Measurements from ENCODE around the gene C4A. TPM values are rescaled to one million over a fixed set of nuclear protein-coding genes. Genes with fewer than 3 reads are reported as not detected.
A peak's percentile ranks its signal among the peaks of the same experiment; 100 is the strongest.

The C4A gene
- total and polyA plus RNA-seq, 2 of the 8 experiments (the other 6 are each of a cell fraction or from before 2014, with no cell fraction given) = 0.62 to 2.4 TPM

GRCh38 chr6:31971993-31972708 is 9.7 kb upstream of the C4A start, which contains the start of gene DXO:
DXO (minus strand) TSS chr6:31972138; CDS start chr6:31971675, 463 bp downstream.
- Histone ChIP-seq H3K4ac (replicated peaks; ENCODE audit: insufficient read length, low read depth, low read length) (peak within 1 kb of the TSS; percentile 11), H2AFZ (ENCODE audit: low read length) (peak within 1 kb of the TSS; percentile 57; the same call in 1 of the 2 replicates), H3K56ac (replicated peaks; ENCODE audit: insufficient read length, low read depth, low read length) (peak within 1 kb of the TSS; percentile 51), H3K4me2 (ENCODE audit: insufficient read depth in 1 of 2, low read depth in 2 of 2, low read length in 2 of 2) (peak within 1 kb of the TSS; percentile 91 to 100), H3K14ac (ENCODE audit: insufficient read length) (no peak within 1 kb of the TSS), H3K4me1 (replicated peaks in 1 of 4; ENCODE audit: control insufficient read depth in 3 of 4, insufficient read depth in 4 of 4, low read length in 3 of 4) (peaks cover 0 to 9% (median 5%) of the 10 kb centered on the region in 4 experiments; a peak in 5 of 7 replicates), H3K36me3 (ENCODE audit: control insufficient read depth in 2 of 4, insufficient read depth in 4 of 4, low read length in 3 of 4) (peaks cover 8 to 28% (median 20%) of the 10 kb centered on the region in 4 experiments; a peak in 7 of 8 replicates), H3K79me1 (ENCODE audit: low read depth, low read length) (peaks cover 4% of the 10 kb centered on the region; the same call in 1 of the 2 replicates), H3K23ac (ENCODE audit: insufficient read length) (no peak within 1 kb of the TSS), H4K8ac (ENCODE audit: extremely low read depth, insufficient read depth, low read length) (peak within 1 kb of the TSS; percentile 99), H4K5ac (ENCODE audit: insufficient read length, low read depth, low read length) (peak within 1 kb of the TSS; percentile 98), H4K91ac (replicated peaks; ENCODE audit: insufficient read length, low read length) (no peak within 1 kb of the TSS), H3K79me2 (ENCODE audit: control insufficient read depth in 1 of 2, insufficient read depth in 2 of 2, low read length in 2 of 2) (peaks cover 0 to 11% of the 10 kb centered on the region in 2 experiments; a peak in 1 of 4 replicates), H4K20me1 (replicated peaks in 1 of 2; ENCODE audit: control insufficient read depth in 1 of 2, insufficient read depth in 2 of 2, low read length in 2 of 2) (peaks cover 0 to under 1% of the 10 kb centered on the region in 2 experiments), H2BK20ac (ENCODE audit: low read length) (no peak within 1 kb of the TSS), H3K23me2 (ENCODE audit: low read depth, low read length) (peaks cover 13% of the 10 kb centered on the region), H3K18ac (ENCODE audit: extremely low read depth, low read length) (peak within 1 kb of the TSS; percentile 24), H3K9me3 (ENCODE audit: insufficient read depth in 2 of 2, low read depth in 1 of 2, low read length in 1 of 2) (peaks cover 0 to 5% of the 10 kb centered on the region in 2 experiments; a peak in 1 of 4 replicates), H2BK12ac (ENCODE audit: low read depth, low read length) (peak within 1 kb of the TSS; percentile 82), H3K9ac (replicated peaks in 1 of 4; ENCODE audit: extremely low read depth in 1 of 4, low read depth in 3 of 4, low read length in 3 of 4) (peak within 1 kb of the TSS; percentile 54 to 84 (median 79)), H2AK5ac (ENCODE audit: low read depth, low read length) (peak within 1 kb of the TSS; percentile 68; the same call in 1 of the 2 replicates), H3K4me3 (ENCODE audit: extremely low read depth in 1 of 4, insufficient read depth in 2 of 4, low read depth in 3 of 4, low read length in 4 of 4) (peak within 1 kb of the TSS; percentile 68 to 94 (median 84)), H2BK120ac (replicated peaks; ENCODE audit: low read depth, low read length) (no peak within 1 kb of the TSS), H2BK15ac (ENCODE audit: low read length) (no peak within 1 kb of the TSS), H3K27me3 (replicated peaks in 1 of 4; ENCODE audit: control insufficient read depth in 3 of 4, extremely low read depth in 1 of 4, insufficient read depth in 3 of 4, low read length in 3 of 4) (no peaks in the 10 kb centered on the region; a peak in 1 of 7 replicates), H2BK5ac (ENCODE audit: low read depth, low read length) (peak within 1 kb of the TSS; percentile 88), H3K27ac (ENCODE audit: low read depth, low read length) (peak within 1 kb of the TSS; percentile 90)
- WGBS, 2 experiments (ENCODE audit: extremely low coverage in 1 of 2, insufficient coverage in 1 of 2, insufficient read length in 1 of 2, insufficient replicate concordance in 2 of 2, low coverage in 1 of 2, low lambda C conversion rate in 2 of 2, missing lambda C conversion rate in 1 of 2) = 2% methylated on average over 50 of the region's 62 CpGs; no CpG with 5 or more reads in 1 of the 2 experiments
- ChIA-PET CTCF (ENCODE audit: partially characterized antibody) (interaction anchor here (0.6 to 10.2 kb wide), 5 partner anchors 11 to 1194 kb away, joined by 3 to 84 read pairs (median 5); no protein-coding TSS in a partner anchor), POLR2A (ENCODE audit: partially characterized antibody) (interaction anchor here (0.7 to 15.3 kb wide), 20 partner anchors 8 to 1000 kb away, joined by 3 to 279 read pairs (median 4); partner anchors contain the start of genes CFB, EHMT2, FKBPL and NELFE)
- FAIRE-seq = peak; percentile 32
- peak; percentile 80 to 98 for DNase-seq (ENCODE audit: low read depth in 1 of 2, low spot score in 2 of 2)
- peak; percentile 60 to 85; a peak in 2 of 4 replicates for TF ChIP-seq HDAC2 (IDR thresholded peaks at IDR 0.05; ENCODE audit: borderline replicate concordance in 1 of 2, low read depth in 2 of 2, low read length in 2 of 2)
- peak; percentile 79 for TF ChIP-seq KDM5A (IDR thresholded peaks at IDR 0.05; ENCODE audit: low read length)
- peak; percentile 52 for TF ChIP-seq USF2 (IDR thresholded peaks at IDR 0.05; ENCODE audit: low read length)
- TF ChIP-seq ASH2L (IDR thresholded peaks at IDR 0.05; ENCODE audit: low read length) = peak; percentile 100
- TF ChIP-seq PHF8 (conservative IDR thresholded peaks at IDR 0.05; ENCODE audit: low read depth, low read length) = peak; percentile 75
- TF ChIP-seq KDM4A (IDR thresholded peaks at IDR 0.05; ENCODE audit: low read depth, low read length, severe bottlenecking) = peak; percentile 99
- peak; percentile 61; the same call in 1 of the 2 replicates for TF ChIP-seq ATF2 (IDR thresholded peaks at IDR 0.05; ENCODE audit: low read length)

All from H1 (cell line).